GM18508 (cell line): ENCODE results near the gene MPP7.
"Not testable (repeated sequence)": the region's sequence is repeated elsewhere in the genome, so short reads cannot be mapped to it uniquely, and the experiment has no call there.

ENCODE experiments used
- ATAC-seq: cut with Tn5 transposase; IDR thresholded peaks from one replicate; pipeline ENCODE4 v1.9.1; 2021; ENCODE audit warnings: moderate number of reproducible peaks; ENCODE audit not compliant: insufficient read depth, unreplicated experiment

Gene MPP7

GRCh38 chr10:28302638-28303488, at the start of gene MPP7:
MPP7 (minus strand) TSS chr10:28303064; CDS start chr10:28238604, 64,460 bp downstream.
- ATAC-seq, result peak; percentile 100

- ATAC-seq, result no peak
These were observed 47.0 kb upstream of the MPP7 start for GRCh38 chr10:28349892-28350291.

- no peak for ATAC-seq
These were observed 41.4 kb upstream of the MPP7 start for GRCh38 chr10:28343987-28344895.

- no peak for ATAC-seq
These were observed 40.4 kb upstream of the MPP7 start for GRCh38 chr10:28343252-28343651.

GRCh38 chr10:28341679-28342078, 38.8 kb upstream of the MPP7 start:
- ATAC-seq, result not testable (repeated sequence)

- ATAC-seq, result no peak
These were observed 29.9 kb upstream of the MPP7 start for GRCh38 chr10:28332726-28333125.

GRCh38 chr10:28331841-28332240, 29.0 kb upstream of the MPP7 start:
- no peak for ATAC-seq

GRCh38 chr10:28331066-28331465, 28.2 kb upstream of the MPP7 start:
- ATAC-seq, result no peak

- ATAC-seq, result no peak
These were observed 25.5 kb upstream of the MPP7 start for GRCh38 chr10:28328346-28328745.

- no peak for ATAC-seq
These were observed 24.6 kb upstream of the MPP7 start for GRCh38 chr10:28327491-28327880.

GRCh38 chr10:28326516-28327490, 23.9 kb upstream of the MPP7 start:
- no peak for ATAC-seq

- no peak for ATAC-seq
These were observed 17.9 kb upstream of the MPP7 start for GRCh38 chr10:28320799-28321198.

- ATAC-seq, result no peak
These were observed 17.2 kb upstream of the MPP7 start for GRCh38 chr10:28320090-28320489.

GRCh38 chr10:28319061-28319460, 16.2 kb upstream of the MPP7 start:
- ATAC-seq, result not testable (repeated sequence)

GRCh38 chr10:28318626-28319025, 15.8 kb upstream of the MPP7 start:
- no peak for ATAC-seq

GRCh38 chr10:28317760-28318159, 14.9 kb upstream of the MPP7 start:
- no peak for ATAC-seq

- no peak for ATAC-seq
These were observed 13.8 kb upstream of the MPP7 start for GRCh38 chr10:28316696-28317095.

- ATAC-seq, result no peak
These were observed 12.3 kb upstream of the MPP7 start for GRCh38 chr10:28315140-28315539.

GRCh38 chr10:28314211-28314610, 11.3 kb upstream of the MPP7 start:
- ATAC-seq, result no peak

GRCh38 chr10:28312572-28312971, 9.7 kb upstream of the MPP7 start:
- no peak for ATAC-seq
